HG03378 (cell line): Measurements from ENCODE around the gene FYTTD1.

ENCODE experiments used
- ATAC-seq: cut with Tn5 transposase; IDR thresholded peaks from one replicate; pipeline ENCODE4 v1.9.1; 2021; ENCODE audit warnings: mild to moderate bottlenecking, moderate library complexity; ENCODE audit not compliant: unreplicated experiment

Gene FYTTD1

GRCh38 chr3:197829397-197830045 lies 79.8 kb downstream of the FYTTD1 start:
- ATAC-seq = no peak

DNA sequence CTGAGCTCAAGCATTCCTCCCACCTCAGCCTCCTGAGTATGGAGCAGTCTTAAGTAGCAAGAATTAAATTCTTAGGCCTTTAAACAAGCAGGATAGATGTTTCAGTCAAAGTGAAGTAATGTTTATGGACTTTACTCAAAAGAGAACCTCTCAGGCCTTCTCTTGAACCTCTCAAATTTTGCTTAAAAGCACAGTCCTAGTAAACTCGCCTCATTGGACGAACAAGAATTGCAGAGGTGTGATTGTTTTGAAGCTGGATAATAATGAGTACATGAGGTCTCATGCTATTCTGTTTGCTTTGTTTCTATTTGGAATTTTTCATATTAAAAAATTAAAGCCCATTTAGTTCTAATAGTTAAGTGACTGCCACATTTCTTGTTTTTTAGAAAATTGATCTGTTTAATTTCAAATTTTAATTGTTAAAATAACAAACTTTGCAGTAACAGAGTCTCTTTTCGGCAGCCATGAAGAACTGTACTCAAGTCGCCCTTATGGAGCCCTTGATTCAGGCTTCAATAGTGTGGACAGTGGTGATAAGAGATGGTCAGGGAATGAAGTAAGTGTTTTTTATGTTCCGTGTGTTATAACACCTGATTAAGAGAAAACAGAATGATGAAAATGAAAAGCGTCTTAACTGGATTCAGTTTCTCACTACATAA lies 80.8 kb downstream of the FYTTD1 start:
- no peak for ATAC-seq

GRCh38 chr3:197830967-197831313 lies 81.3 kb downstream of the FYTTD1 start:
- no peak for ATAC-seq

GRCh38 chr3:197833930-197834715 lies 84.4 kb downstream of the FYTTD1 start:
- no peak for ATAC-seq

- no peak for ATAC-seq
These were observed 85.8 kb downstream of the FYTTD1 start for GRCh38 chr3:197835509-197835908.

GRCh38 chr3:197836244-197836643 lies 86.6 kb downstream of the FYTTD1 start:
- ATAC-seq = no peak
